MM.1S (cell line): ENCODE data around the gene WWTR1.
A peak's percentile ranks its signal among the peaks of the same experiment; 100 is the strongest.

ENCODE experiments used
- DNase-seq: peaks from one replicate; pipeline ENCODE4 v3.0.0-alpha.2; 2015
- H2AFZ ChIP-seq: fragments of 300-600 bp; sonication (generic); 2 replicates; pipeline ENCODE4 v1.6.0; 2016; ENCODE audit warnings: antibody characterized with exemption, low read length
- H3F3A ChIP-seq: fragments of 300-600 bp; sonication (generic); 2 replicates; pipeline ENCODE4 v1.6.1; 2016; ENCODE audit warnings: mild to moderate bottlenecking, antibody characterized with exemption, low read length, moderate library complexity, mixed read lengths; ENCODE audit not compliant: insufficient read depth
- H3K27ac ChIP-seq: fragments of 300-600 bp; sonication (generic); 2 replicates; pipeline ENCODE4 v1.5.1; 2016; ENCODE audit warnings: mild to moderate bottlenecking, low read length
- H3K27me3 ChIP-seq: fragments of 300-600 bp; sonication (generic); replicated peaks from 2 replicates; pipeline ENCODE4 v1.6.0; 2016; ENCODE audit warnings: low read length; ENCODE audit not compliant: insufficient read depth
- H3K36me3 ChIP-seq: fragments of 300-600 bp; sonication (generic); replicated peaks from 2 replicates; pipeline ENCODE4 v1.6.1; 2016; ENCODE audit warnings: mild to moderate bottlenecking, low read length, mixed read lengths; ENCODE audit not compliant: insufficient read depth
- H3K4me1 ChIP-seq: fragments of 300-600 bp; sonication (generic); 2 replicates; pipeline ENCODE4 v1.6.1; 2016; ENCODE audit warnings: low read length, mixed read lengths
- H3K4me2 ChIP-seq: fragments of 300-600 bp; sonication (generic); 2 replicates; pipeline ENCODE4 v1.6.0; 2016; ENCODE audit warnings: low read depth, low read length
- H3K4me3 ChIP-seq: fragments of 300-600 bp; sonication (generic); 2 replicates; pipeline ENCODE4 v1.5.1; 2016; ENCODE audit warnings: low read length, mixed read lengths
- H3K79me2 ChIP-seq: fragments of 300-600 bp; sonication (generic); 2 replicates; pipeline ENCODE4 v1.6.1; 2016; ENCODE audit warnings: mixed run types, low read length, mixed read lengths
- H3K9ac ChIP-seq: fragments of 300-600 bp; sonication (generic); 2 replicates; pipeline ENCODE4 v1.6.1; 2016; ENCODE audit warnings: low read length, mixed read lengths
- H3K9me2 ChIP-seq: fragments of 300-600 bp; sonication (generic); replicated peaks from 2 replicates; pipeline ENCODE4 v1.6.1; 2016; ENCODE audit warnings: mild to moderate bottlenecking, low read length, mixed read lengths; ENCODE audit not compliant: insufficient read depth
- H3K9me3 ChIP-seq: fragments of 300-600 bp; sonication (generic); replicated peaks from 2 replicates; pipeline ENCODE4 v1.6.1; 2016; ENCODE audit warnings: mild to moderate bottlenecking, low read length, mixed read lengths; ENCODE audit not compliant: insufficient read depth
- H4K20me1 ChIP-seq: fragments of 300-600 bp; sonication (generic); 2 replicates; pipeline ENCODE4 v1.6.1; 2016; ENCODE audit warnings: mild to moderate bottlenecking, low read length, moderate library complexity, mixed read lengths; ENCODE audit not compliant: insufficient read depth
- CTCF ChIP-seq: fragments of 300-600 bp; sonication (generic); IDR thresholded peaks from 2 replicates; pipeline ENCODE4 v1.5.1; 2016; ENCODE audit warnings: antibody characterized with exemption, low read length, mixed read lengths
- EZH2 ChIP-seq: fragments of 300-600 bp; sonication (generic); optimal IDR thresholded peaks from 2 replicates; pipeline ENCODE3; 2017; ENCODE audit warnings: low read depth, mild to moderate bottlenecking, antibody characterized with exemption, low read length, mixed read lengths
- EZH2phosphoT487 ChIP-seq: fragments of 300-600 bp; sonication (generic); IDR thresholded peaks from 2 replicates; pipeline ENCODE4 v1.6.1; 2018; ENCODE audit warnings: antibody characterized with exemption, low read length

Gene WWTR1

GRCh38 chr3:149657926-149658743 is at the start of gene WWTR1:
TSS of gene WWTR1 (minus strand) at chr3:149658025. CDS start at chr3:149657306, 719 bp downstream.
- peak within 1 kb of the TSS; percentile 56; the same call in 1 of the 2 replicates for H3K27ac ChIP-seq
- H3K4me3 ChIP-seq = peak within 1 kb of the TSS; percentile 87
- peak within 1 kb of the TSS; percentile 99 for H2AFZ ChIP-seq
- no peaks in the 10 kb centered on the region for H3F3A ChIP-seq
- no peaks in the 10 kb centered on the region for H3K9me3 ChIP-seq
- no peaks in the 10 kb centered on the region for H3K79me2 ChIP-seq
- peak; percentile 38 for TF ChIP-seq CTCF
- no peak for TF ChIP-seq EZH2
- TF ChIP-seq EZH2phosphoT487 = no peak
- no peaks in the 10 kb centered on the region for H3K27me3 ChIP-seq
- peaks cover 5% of the 10 kb centered on the region for H3K4me1 ChIP-seq
- H3K9me2 ChIP-seq = no peaks in the 10 kb centered on the region
- peak within 1 kb of the TSS; percentile 93 for H3K4me2 ChIP-seq
- H4K20me1 ChIP-seq = no peaks in the 10 kb centered on the region
- no peaks in the 10 kb centered on the region for H3K36me3 ChIP-seq
- peak; percentile 83 for DNase-seq
- H3K9ac ChIP-seq = peak within 1 kb of the TSS; percentile 79

DNA sequence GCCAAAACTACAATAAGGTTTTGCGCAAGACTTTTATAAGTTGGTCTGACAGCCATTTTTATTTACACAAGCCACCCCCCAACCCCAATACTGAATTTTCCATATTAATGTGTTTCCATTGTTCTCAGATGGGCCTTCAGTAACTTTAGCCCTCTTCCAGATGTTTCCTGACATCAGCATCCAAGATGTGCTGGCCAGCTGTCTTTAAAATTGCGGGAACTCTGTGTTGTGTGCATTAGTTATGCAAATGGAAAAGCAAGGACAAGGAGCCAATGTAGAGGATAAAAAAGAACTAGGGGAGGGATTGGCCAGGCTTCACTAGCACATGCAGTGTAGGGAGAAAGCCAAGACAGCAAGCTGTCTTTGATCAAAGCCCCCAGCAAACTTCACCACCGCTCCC is 49.1 kb upstream of the WWTR1 start:
- Histone ChIP-seq H3K4me2 (no peak overlapping the region), H3K36me3 (no peaks in the 10 kb centered on the region), H3K9me3 (no peaks in the 10 kb centered on the region), H2AFZ (no peak overlapping the region), H3K9ac (no peak overlapping the region), H3K4me1 (no peaks in the 10 kb centered on the region), H3K79me2 (no peaks in the 10 kb centered on the region), H3K4me3 (no peak overlapping the region), H3F3A (no peaks in the 10 kb centered on the region; the same call in 1 of the 2 replicates), H3K9me2 (no peaks in the 10 kb centered on the region), H3K27me3 (no peaks in the 10 kb centered on the region), H4K20me1 (no peaks in the 10 kb centered on the region), H3K27ac (no peak overlapping the region)
- no peak for DNase-seq
- TF ChIP-seq EZH2phosphoT487 = no peak
- no peak for TF ChIP-seq EZH2
- TF ChIP-seq CTCF = no peak

DNA sequence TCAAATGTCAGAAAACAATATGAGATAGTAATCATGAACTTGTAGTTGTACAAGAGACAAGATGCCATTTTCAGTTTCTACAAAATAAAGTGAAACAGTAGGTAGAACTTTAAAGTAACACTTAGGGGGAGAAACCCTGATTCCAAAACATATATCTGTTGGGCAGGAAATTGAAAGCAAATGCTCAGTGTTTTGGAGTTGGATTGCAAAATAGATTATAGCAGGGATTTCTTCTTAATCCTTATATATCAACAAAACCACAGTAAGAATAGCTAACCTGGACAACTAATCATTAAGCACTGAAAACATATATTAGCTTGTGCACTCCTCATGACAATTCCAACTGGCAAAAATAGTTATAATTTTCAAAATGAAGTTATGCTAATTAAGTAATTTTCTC is 47.6 kb upstream of the WWTR1 start:
- no peaks in the 10 kb centered on the region for H3K27me3 ChIP-seq
- 0 out of 2 replicates have a peak overlapping the region, but pooled peaks have one; percentile 20 for H2AFZ ChIP-seq
- H3K79me2 ChIP-seq = no peaks in the 10 kb centered on the region
- no peaks in the 10 kb centered on the region for H3K9me3 ChIP-seq
- no peak for DNase-seq
- H3K27ac ChIP-seq = no peak overlapping the region
- H4K20me1 ChIP-seq = no peaks in the 10 kb centered on the region
- TF ChIP-seq CTCF = no peak
- no peak for TF ChIP-seq EZH2
- no peak for TF ChIP-seq EZH2phosphoT487
- H3F3A ChIP-seq = no peaks in the 10 kb centered on the region; the same call in 1 of the 2 replicates
- H3K4me1 ChIP-seq = no peaks in the 10 kb centered on the region
- H3K36me3 ChIP-seq = no peaks in the 10 kb centered on the region
- H3K9me2 ChIP-seq = no peaks in the 10 kb centered on the region
- no peak overlapping the region for H3K4me3 ChIP-seq
- no peak overlapping the region for H3K4me2 ChIP-seq
- no peak overlapping the region for H3K9ac ChIP-seq
